Breast epithelium (tissue), 4 donors: ENCODE results near the gene PNPLA1. TPM values are rescaled to one million over a fixed set of nuclear protein-coding genes. Genes with fewer than 3 reads are reported as not detected.
"Not testable (repeated sequence)": the region's sequence is repeated elsewhere in the genome, so short reads cannot be mapped to it uniquely, and the experiment has no call there.

ENCODE experiments used
- DNase-seq, 2 donors: peaks; one replicate each; pipeline ENCODE4 v3.0.0-alpha.2; 2019; ENCODE audit warnings: low spot score in 2 of 2
- H3K27ac ChIP-seq, 2 donors: fragments of 200-600 bp; sonication (generic) in 1 of 2; one replicate each; pipeline ENCODE4 v1.5.1; 2016 to 2019; ENCODE audit warnings: mild to moderate bottlenecking in 1 of 2
- H3K27me3 ChIP-seq, 2 donors: fragments of 200-600 bp; sonication (generic) in 1 of 2; one replicate each; pipeline versions ENCODE4 v1.5.1 to v1.6.0; 2017 to 2019; ENCODE audit warnings: control low read depth in 1 of 2, mild to moderate bottlenecking in 1 of 2
- H3K36me3 ChIP-seq: fragments of 200-600 bp; one replicate; pipeline ENCODE4 v1.5.1; 2019
- H3K4me1 ChIP-seq, 2 donors: fragments of 200-600 bp; sonication (generic); one replicate each; pipeline ENCODE4 v1.5.1; 2016 to 2019; ENCODE audit warnings: control low read depth in 1 of 2
- H3K4me3 ChIP-seq, 3 donors: fragments of 200-600 bp; sonication (generic); 1 replicate in 2 of 3; 2 replicates in 1 of 3; pipeline ENCODE4 v1.5.1; 2016 to 2019; ENCODE audit warnings: mild to moderate bottlenecking in 3 of 3, moderate library complexity in 2 of 3
- H3K9me3 ChIP-seq, 2 donors: fragments of 200-600 bp; sonication (generic) in 1 of 2; one replicate each; pipeline ENCODE4 v1.5.1; 2016 to 2019; ENCODE audit warnings: control low read depth in 1 of 2
- CTCF ChIP-seq, 3 donors: fragments of 450-650 bp; IDR thresholded peaks; one replicate each; pipeline ENCODE4 v1.5.1; 2016 to 2017; ENCODE audit warnings: antibody characterized with exemption in 3 of 3, mild to moderate bottlenecking in 3 of 3, moderate library complexity in 3 of 3
- POLR2A ChIP-seq: fragments of 450-650 bp; IDR thresholded peaks from one replicate; pipeline ENCODE4 v1.6.1; 2016; ENCODE audit warnings: antibody characterized with exemption, mild to moderate bottlenecking, moderate library complexity
- POLR2AphosphoS5 ChIP-seq, 3 donors: sonication (generic); formaldehyde crosslinking; IDR thresholded peaks; one replicate each; pipeline ENCODE4 v1.6.1; 2017; ENCODE audit warnings: antibody characterized with exemption in 3 of 3
- intact Hi-C: fragments of 100-400 bp; cut with DNase I; formaldehyde crosslinking; loops from one replicate; pipeline ENCODE4 v1.15.1; 2023; ENCODE audit warnings: low total_unique reads
- total RNA-seq, 3 donors: library from RNA; depleted of rRNA; stranded (reverse); fragments of >200 nt; gene quantifications; one replicate each; pipeline ENCODE4 v1.1.0, GENCODE V29; 2016

Gene PNPLA1
- total RNA-seq, 3 donors from 2014 or later, result not detected

- TF ChIP-seq POLR2AphosphoS5 (IDR thresholded peaks at IDR 0.05) (no peak), POLR2A (no peak), CTCF (IDR thresholded peaks at IDR 0.05) (no peak)
- no peaks in the 10 kb centered on the region for H3K9me3 ChIP-seq
Measured at GRCh38 chr6:36337814-36338213, 68.0 kb downstream of the PNPLA1 start.

GRCh38 chr6:36338223-36338622 is 68.4 kb downstream of the PNPLA1 start:
- H3K4me3 ChIP-seq, H3K27ac ChIP-seq, H3K4me1 ChIP-seq, DNase-seq, intact Hi-C loops, H3K27me3 ChIP-seq, H3K9me3 ChIP-seq, H3K36me3 ChIP-seq: not testable (repeated sequence)

More at GRCh38 chr6:36337814-36338213, 68.0 kb downstream of the PNPLA1 start:
- intact Hi-C loops, result no loop called here
- Histone ChIP-seq H3K27me3 (no peaks in the 10 kb centered on the region), H3K4me1 (no peaks in the 10 kb centered on the region), H3K36me3 (no peaks in the 10 kb centered on the region), H3K27ac (no peak overlapping the region), H3K4me3 (no peak overlapping the region)
- DNase-seq, result no peak

GRCh38 chr6:36339146-36339545 is 69.3 kb downstream of the PNPLA1 start:
- DNase-seq, result no peak
- H3K27ac ChIP-seq, result no peak overlapping the region
- TF ChIP-seq CTCF (IDR thresholded peaks at IDR 0.05), result no peak
- no peak for TF ChIP-seq POLR2AphosphoS5 (IDR thresholded peaks at IDR 0.05)
- TF ChIP-seq POLR2A, result no peak

GRCh38 chr6:36340306-36340617 is 70.4 kb downstream of the PNPLA1 start:
- Histone ChIP-seq H3K9me3 (no peaks in the 10 kb centered on the region), H3K27me3 (no peaks in the 10 kb centered on the region), H3K36me3 (no peaks in the 10 kb centered on the region), H3K4me1 (no peaks in the 10 kb centered on the region), H3K27ac (no peak overlapping the region), H3K4me3 (no peak overlapping the region)
- DNase-seq, result no peak
- TF ChIP-seq POLR2A (no peak), POLR2AphosphoS5 (IDR thresholded peaks at IDR 0.05) (no peak), CTCF (IDR thresholded peaks at IDR 0.05) (no peak)
- intact Hi-C loops, result no loop called here

More at GRCh38 chr6:36339146-36339545, 69.3 kb downstream of the PNPLA1 start:
- no peaks in the 10 kb centered on the region for H3K36me3 ChIP-seq
- intact Hi-C loops, result no loop called here
- no peaks in the 10 kb centered on the region for H3K4me1 ChIP-seq
- no peaks in the 10 kb centered on the region for H3K27me3 ChIP-seq
- no peak overlapping the region for H3K4me3 ChIP-seq
- H3K9me3 ChIP-seq, result no peaks in the 10 kb centered on the region

GRCh38 chr6:36340618-36341454 is 71.0 kb downstream of the PNPLA1 start:
- no peaks in the 10 kb centered on the region for H3K4me1 ChIP-seq
- DNase-seq, result peak; percentile 46 to 75
- H3K9me3 ChIP-seq, result no peaks in the 10 kb centered on the region
- peak overlapping the region in 1 of 2 donors; percentile 49 for H3K27ac ChIP-seq
- no peaks in the 10 kb centered on the region for H3K36me3 ChIP-seq
- peak overlapping the region; percentile 0 to 55 (median 18) for H3K4me3 ChIP-seq
- intact Hi-C loops, result no loop called here
- no peaks in the 10 kb centered on the region for H3K27me3 ChIP-seq
- TF ChIP-seq POLR2A (no peak), CTCF (IDR thresholded peaks at IDR 0.05) (peak; percentile 76 to 91 (median 81))
